Smooth muscle cell of the brain vasculature (primary cell): ENCODE results near the gene NDFIP2.
"Not testable (repeated sequence)": the region's sequence is repeated elsewhere in the genome, so short reads cannot be mapped to it uniquely, and the experiment has no call there.

Source experiments
- DNase-seq: peaks from one replicate; pipeline ENCODE4 v3.0.0-alpha.2; 2012; ENCODE audit warnings: low read depth, low spot score

Gene NDFIP2

GRCh38 chr13:79593121-79593520, 112.2 kb downstream of the NDFIP2 start:
- DNase-seq, result no peak

- DNase-seq, result no peak
Observed at GRCh38 chr13:79593641-79594275, 112.8 kb downstream of the NDFIP2 start.

- DNase-seq, result not testable (repeated sequence)
Observed at GRCh38 chr13:79600146-79600545, 119.2 kb downstream of the NDFIP2 start.

- no peak for DNase-seq
Observed at GRCh38 chr13:79602936-79603335, 122.0 kb downstream of the NDFIP2 start.

GRCh38 chr13:79604752-79605151, 123.8 kb downstream of the NDFIP2 start:
- no peak for DNase-seq
